ENCODE results near the gene VWA5B2. TPM values are rescaled to one million over a fixed set of nuclear protein-coding genes. Genes with fewer than 3 reads are reported as not detected.

VWA5B2 gene
- total and polyA plus RNA-seq, 9 of the 15 experiments (the other 6 are each of a cell fraction or from before 2014, with no cell fraction given): 0.04 TPM; not detected in 8

- Histone ChIP-seq H2AFZ (ENCODE audit: low read depth, low read length) (no peak overlapping the region), H3K4me2 (ENCODE audit: insufficient read depth, low read length) (no peak overlapping the region), H3K9me1 (ENCODE audit: control insufficient read depth, insufficient read depth, low read length) (no peaks in the 10 kb centered on the region), H3K27ac (ENCODE audit: extremely low read depth, low read depth, low read length) (no peak overlapping the region), H3K4me1 (replicated peaks in 1 of 2; ENCODE audit: control insufficient read depth in 2 of 2, insufficient read depth in 2 of 2, low read length in 2 of 2) (peaks cover 0 to 33% of the 10 kb centered on the region in 2 experiments; a peak in 3 of 5 replicates), H3K9me3 (replicated peaks; ENCODE audit: control insufficient read depth, insufficient read depth, low read depth, low read length) (no peaks in the 10 kb centered on the region), H3K79me2 (ENCODE audit: control insufficient read depth, insufficient read depth, low read length) (no peaks in the 10 kb centered on the region), H3K4me3 (no peak overlapping the region), H3K36me3 (ENCODE audit: control insufficient read depth, insufficient read depth, low read length) (no peaks in the 10 kb centered on the region), H4K20me1 (replicated peaks; ENCODE audit: control insufficient read depth, insufficient read depth, low read length) (peaks cover 15% of the 10 kb centered on the region), H3K9ac (ENCODE audit: insufficient read depth in 1 of 2, low read depth in 2 of 2, low read length in 2 of 2) (no peak overlapping the region), H3K27me3 (ENCODE audit: control insufficient read depth in 2 of 2, insufficient read depth in 2 of 2, low read length in 2 of 2) (peaks cover 46 to 66% of the 10 kb centered on the region in 2 experiments)
- CTCF ChIA-PET (ENCODE audit: low intra/inter-chr PET ratio): no interaction called here
- no peak for FAIRE-seq
- DNase-seq (ENCODE audit: extremely low read depth in 1 of 4, low spot score in 3 of 4): peak; percentile 37 to 59 (median 54)
- intact Hi-C loops (cut with micrococcal nuclease): no loop called here
- POLR2A ChIA-PET: interaction anchor here (0.6 to 1.7 kb wide), 3 partner anchors 10 to 518 kb away, joined by 3 to 6 read pairs (median 3); no protein-coding TSS in a partner anchor
- ATAC-seq: 0 out of 3 replicates have a peak, but pooled peaks have one; percentile 5
- BruUV-seq (replicated peaks): no TSS peak
- WGBS (ENCODE audit: insufficient coverage, low coverage, missing lambda C conversion rate): 5% methylated on average over 26 of the region's 61 CpGs
- in situ Hi-C loops (cut with MboI): no loop called here
- no peak for TF ChIP-seq ZNF592 (IDR thresholded peaks at IDR 0.05)
- 0 out of 2 replicates have a peak, but pooled peaks have one; percentile 21 for TF ChIP-seq ZBTB7A (IDR thresholded peaks at IDR 0.05; ENCODE audit: borderline replicate concordance, control insufficient read depth, low read depth, low read length)
- TF ChIP-seq RBM22 (IDR thresholded peaks at IDR 0.05; ENCODE audit: low read depth, low read length, poor library complexity, severe bottlenecking): no peak
- TF ChIP-seq E2F6 (IDR thresholded peaks at IDR 0.05; ENCODE audit: borderline replicate concordance in 1 of 2, extremely low read depth in 1 of 2, insufficient read depth in 1 of 2, insufficient read length in 1 of 2, low read depth in 1 of 2, low read length in 1 of 2, poor library complexity in 1 of 2, severe bottlenecking in 1 of 2): peak in 1 of 2 experiments; percentile 52
- peak; percentile 39; the same call in 1 of the 2 replicates for TF ChIP-seq TFAP4 (CRISPR knock-in tag; IDR thresholded peaks at IDR 0.05; ENCODE audit: borderline replicate concordance)
- TF ChIP-seq TOE1 (IDR thresholded peaks at IDR 0.05; ENCODE audit: borderline replicate concordance): no peak
- TF ChIP-seq TOE1 (CRISPR knock-in tag; IDR thresholded peaks at IDR 0.05; ENCODE audit: borderline replicate concordance, low read depth): no peak
- no peak for TF ChIP-seq GABPA (tag; conservative IDR thresholded peaks at IDR 0.05; ENCODE audit: low read depth)
- no peak for TF ChIP-seq STAT5A (IDR thresholded peaks at IDR 0.05; ENCODE audit: borderline replicate concordance, low read length)
- no peak for TF ChIP-seq MXI1 (IDR thresholded peaks at IDR 0.05; ENCODE audit: low read depth, low read length)
- no peak for TF ChIP-seq E2F8 (IDR thresholded peaks at IDR 0.05; ENCODE audit: low read depth, partially characterized antibody)
Measured at GRCh38 chr3:184230081-184230602, 757 bp downstream of the VWA5B2 start.

All from K562 (cell line).